ENCODE data around the gene NOSTRIN.

The NOSTRIN gene

DNA sequence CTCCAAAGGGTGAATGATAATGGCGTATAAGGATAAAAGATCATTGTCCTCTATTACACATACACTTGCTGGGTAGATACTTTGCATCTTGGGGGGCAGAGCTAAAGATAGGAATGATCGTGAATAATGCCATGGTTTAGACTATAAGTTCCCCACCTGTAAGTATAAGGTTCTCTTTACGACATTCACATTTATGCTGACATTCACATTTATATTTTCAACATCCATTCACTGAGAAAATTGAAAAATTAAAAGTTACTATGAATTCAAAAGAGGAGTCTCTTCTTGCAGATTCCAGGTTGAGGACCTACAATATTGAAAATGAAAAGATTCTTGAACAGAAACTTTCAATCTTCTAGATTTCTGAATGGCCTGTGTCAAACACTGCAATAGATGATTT is 89.9 kb downstream of the NOSTRIN start:
- H3K4me1 ChIP-seq: peaks cover 4% of the 10 kb centered on the region
- H3K4me3 ChIP-seq (ENCODE audit: low read depth, low read length): no peak overlapping the region
- no peak overlapping the region for H3K27ac ChIP-seq
- no peaks in the 10 kb centered on the region for H3K79me2 ChIP-seq
- H3K4me2 ChIP-seq (ENCODE audit: low read length): no peak overlapping the region
- TF ChIP-seq, protein P1, sequence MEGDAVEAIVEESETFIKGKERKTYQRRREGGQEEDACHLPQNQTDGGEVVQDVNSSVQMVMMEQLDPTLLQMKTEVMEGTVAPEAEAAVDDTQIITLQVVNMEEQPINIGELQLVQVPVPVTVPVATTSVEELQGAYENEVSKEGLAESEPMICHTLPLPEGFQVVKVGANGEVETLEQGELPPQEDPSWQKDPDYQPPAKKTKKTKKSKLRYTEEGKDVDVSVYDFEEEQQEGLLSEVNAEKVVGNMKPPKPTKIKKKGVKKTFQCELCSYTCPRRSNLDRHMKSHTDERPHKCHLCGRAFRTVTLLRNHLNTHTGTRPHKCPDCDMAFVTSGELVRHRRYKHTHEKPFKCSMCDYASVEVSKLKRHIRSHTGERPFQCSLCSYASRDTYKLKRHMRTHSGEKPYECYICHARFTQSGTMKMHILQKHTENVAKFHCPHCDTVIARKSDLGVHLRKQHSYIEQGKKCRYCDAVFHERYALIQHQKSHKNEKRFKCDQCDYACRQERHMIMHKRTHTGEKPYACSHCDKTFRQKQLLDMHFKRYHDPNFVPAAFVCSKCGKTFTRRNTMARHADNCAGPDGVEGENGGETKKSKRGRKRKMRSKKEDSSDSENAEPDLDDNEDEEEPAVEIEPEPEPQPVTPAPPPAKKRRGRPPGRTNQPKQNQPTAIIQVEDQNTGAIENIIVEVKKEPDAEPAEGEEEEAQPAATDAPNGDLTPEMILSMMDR (IDR thresholded peaks at IDR 0.05): no peak
- no peak overlapping the region for H2AFZ ChIP-seq
- no peaks in the 10 kb centered on the region for H3K36me3 ChIP-seq (ENCODE audit: control insufficient read depth, insufficient read depth, low read length)
- H3K9me3 ChIP-seq (ENCODE audit: control insufficient read depth, low read length): no peaks in the 10 kb centered on the region
- H3K27me3 ChIP-seq (ENCODE audit: control insufficient read depth, insufficient read depth, low read length): no peaks in the 10 kb centered on the region
- H3K9ac ChIP-seq: no peak overlapping the region

DNA sequence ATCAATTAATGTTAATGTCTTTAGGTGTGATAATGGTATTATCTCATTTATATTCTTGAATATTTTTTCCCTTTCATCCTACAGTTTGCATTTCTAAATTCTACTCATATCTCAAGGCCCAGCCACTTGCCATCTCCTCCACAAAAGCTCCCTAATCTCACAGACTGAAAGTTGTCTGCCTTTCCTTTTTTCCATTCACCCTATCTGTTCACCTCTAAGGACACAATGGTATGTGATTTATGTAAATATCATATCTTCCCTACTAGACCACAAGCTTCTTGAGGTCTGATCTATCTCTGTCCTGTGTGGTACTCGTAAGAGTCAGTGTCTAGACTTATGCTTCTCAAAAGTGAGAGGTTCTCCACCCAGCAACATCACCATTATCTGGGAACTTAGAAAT is 91.7 kb downstream of the NOSTRIN start:
- no peak overlapping the region for H3K27ac ChIP-seq
- TF ChIP-seq, protein P1 (IDR thresholded peaks at IDR 0.05): no peak

DNA sequence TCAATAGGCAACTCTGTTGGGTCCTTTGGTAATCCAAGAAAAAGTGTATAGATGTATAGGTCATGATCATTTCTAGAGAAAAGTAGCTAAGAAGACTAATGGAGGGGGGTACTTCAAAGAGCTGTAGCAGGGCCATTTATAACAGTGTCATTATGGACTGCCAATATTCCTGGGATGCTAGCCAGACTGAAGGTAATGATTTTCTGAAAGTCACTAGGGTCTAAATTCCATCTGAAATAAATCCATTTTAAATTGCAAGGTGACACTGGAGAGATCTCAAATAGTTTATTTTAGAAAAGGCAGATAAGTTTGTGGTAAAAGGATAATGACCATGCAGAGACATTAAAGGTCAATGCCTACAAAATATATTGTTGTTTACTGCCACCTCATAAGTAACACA is 92.3 kb downstream of the NOSTRIN start:
- H3K4me3 ChIP-seq (ENCODE audit: low read depth, low read length): no peak overlapping the region
- no peaks in the 10 kb centered on the region for H3K36me3 ChIP-seq (ENCODE audit: control insufficient read depth, insufficient read depth, low read length)
- no peak overlapping the region for H3K27ac ChIP-seq
- H3K4me2 ChIP-seq (ENCODE audit: low read length): no peak overlapping the region
- H3K9me3 ChIP-seq (ENCODE audit: control insufficient read depth, low read length): no peaks in the 10 kb centered on the region
- peaks cover 4% of the 10 kb centered on the region for H3K4me1 ChIP-seq
- H3K27me3 ChIP-seq (ENCODE audit: control insufficient read depth, insufficient read depth, low read length): no peaks in the 10 kb centered on the region
- no peak overlapping the region for H2AFZ ChIP-seq
- TF ChIP-seq, protein P1 (IDR thresholded peaks at IDR 0.05): no peak
- H3K79me2 ChIP-seq: no peaks in the 10 kb centered on the region
- H3K9ac ChIP-seq: no peak overlapping the region

More for the DNA sequence above, 91.7 kb downstream of the NOSTRIN start:
- Histone ChIP-seq H3K4me2 (ENCODE audit: low read length) (no peak overlapping the region), H3K9ac (no peak overlapping the region), H3K79me2 (no peaks in the 10 kb centered on the region), H3K27me3 (ENCODE audit: control insufficient read depth, insufficient read depth, low read length) (no peaks in the 10 kb centered on the region), H2AFZ (no peak overlapping the region), H3K4me3 (ENCODE audit: low read depth, low read length) (no peak overlapping the region), H3K36me3 (ENCODE audit: control insufficient read depth, insufficient read depth, low read length) (no peaks in the 10 kb centered on the region), H3K9me3 (ENCODE audit: control insufficient read depth, low read length) (no peaks in the 10 kb centered on the region), H3K4me1 (peaks cover 4% of the 10 kb centered on the region)

DNA sequence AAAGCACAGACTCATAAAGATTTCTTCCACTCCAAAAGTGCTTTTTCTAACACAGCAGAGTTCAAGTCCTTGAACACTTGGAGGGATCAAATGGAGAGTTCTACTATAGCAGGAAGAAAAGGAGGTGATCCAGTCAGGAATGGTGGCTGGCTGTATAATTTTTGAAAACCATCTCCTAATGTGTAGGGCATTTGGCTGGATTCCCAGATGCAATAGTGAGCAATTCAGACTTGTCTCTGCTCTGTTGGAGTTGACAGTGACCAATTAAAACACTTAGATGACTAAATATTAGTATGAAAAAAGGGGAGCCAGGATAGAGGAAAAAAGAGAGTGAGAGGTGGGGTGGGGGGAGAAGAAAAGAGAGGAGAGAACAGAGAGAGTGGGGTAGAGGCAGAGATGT is 93.3 kb downstream of the NOSTRIN start:
- H3K9me3 ChIP-seq (ENCODE audit: control insufficient read depth, low read length): no peaks in the 10 kb centered on the region
- H3K27me3 ChIP-seq (ENCODE audit: control insufficient read depth, insufficient read depth, low read length): no peaks in the 10 kb centered on the region
- no peak overlapping the region for H3K9ac ChIP-seq
- H3K4me1 ChIP-seq: peaks cover under 1% of the 10 kb centered on the region
- H3K79me2 ChIP-seq: no peaks in the 10 kb centered on the region
- H3K36me3 ChIP-seq (ENCODE audit: control insufficient read depth, insufficient read depth, low read length): no peaks in the 10 kb centered on the region
- H3K4me3 ChIP-seq (ENCODE audit: low read depth, low read length): no peak overlapping the region
- H2AFZ ChIP-seq: no peak overlapping the region
- TF ChIP-seq, protein P1 (IDR thresholded peaks at IDR 0.05): no peak
- H3K27ac ChIP-seq: no peak overlapping the region
- no peak overlapping the region for H3K4me2 ChIP-seq (ENCODE audit: low read length)

DNA sequence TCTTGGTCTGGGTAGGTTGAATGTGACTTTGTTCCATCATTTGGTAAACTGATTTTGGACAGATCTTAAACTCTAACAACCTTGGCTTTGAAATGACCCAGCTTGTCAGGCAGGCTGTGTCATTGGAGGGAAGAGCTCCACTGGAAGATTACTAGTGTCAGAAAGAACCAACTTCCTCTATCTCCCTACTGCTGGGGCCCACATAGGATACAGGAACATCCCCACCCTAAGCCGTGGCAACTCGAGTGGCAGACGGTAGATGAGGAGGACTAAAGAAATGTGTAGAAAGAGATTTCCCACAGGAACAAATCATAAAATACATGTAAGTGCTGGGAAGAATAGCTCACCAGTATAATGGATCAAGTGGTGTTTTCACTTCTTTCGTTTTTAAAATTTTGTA is 94.3 kb downstream of the NOSTRIN start:
- H3K4me2 ChIP-seq (ENCODE audit: low read length): no peak overlapping the region
- no peak overlapping the region for H2AFZ ChIP-seq
- H3K27me3 ChIP-seq (ENCODE audit: control insufficient read depth, insufficient read depth, low read length): no peaks in the 10 kb centered on the region
- no peak overlapping the region for H3K4me3 ChIP-seq (ENCODE audit: low read depth, low read length)
- H3K36me3 ChIP-seq (ENCODE audit: control insufficient read depth, insufficient read depth, low read length): no peaks in the 10 kb centered on the region
- no peaks in the 10 kb centered on the region for H3K4me1 ChIP-seq
- TF ChIP-seq, protein P1 (IDR thresholded peaks at IDR 0.05): no peak
- H3K9me3 ChIP-seq (ENCODE audit: control insufficient read depth, low read length): no peaks in the 10 kb centered on the region
- H3K79me2 ChIP-seq: no peaks in the 10 kb centered on the region
- H3K27ac ChIP-seq: no peak overlapping the region
- H3K9ac ChIP-seq: no peak overlapping the region
